DMS114 treated with DMSO at 0.1 percent for 48 hours (cell line): ENCODE results near the gene NBPF4.
"Not testable (repeated sequence)": the region's sequence is repeated elsewhere in the genome, so short reads cannot be mapped to it uniquely, and the experiment has no call there.

Experiments
- DNase-seq: peaks from one replicate; lab custom pipeline; 2025; ENCODE audit not compliant: unreplicated experiment; lab: John Stamatoyannopoulos, UW

NBPF4 gene

DNA sequence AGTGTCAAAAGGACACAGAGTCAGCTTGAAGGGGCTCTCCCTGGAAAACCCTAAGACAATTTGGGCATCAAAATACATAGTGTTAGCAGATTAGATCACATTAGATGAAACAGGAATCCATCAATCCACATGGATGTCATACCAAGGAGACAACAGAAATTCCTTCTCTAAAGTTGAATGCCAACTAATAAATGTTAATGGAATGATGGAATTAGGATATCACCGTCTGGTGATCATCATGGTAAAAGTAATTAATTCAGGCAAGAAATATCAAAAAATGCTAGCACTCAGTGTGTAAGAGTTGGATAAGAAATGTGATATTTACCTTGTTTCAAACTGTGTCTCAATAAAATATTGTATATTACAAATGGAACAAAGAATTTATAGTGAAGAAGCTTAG is 32.9 kb downstream of the NBPF4 start:
- no peak for DNase-seq

DNA sequence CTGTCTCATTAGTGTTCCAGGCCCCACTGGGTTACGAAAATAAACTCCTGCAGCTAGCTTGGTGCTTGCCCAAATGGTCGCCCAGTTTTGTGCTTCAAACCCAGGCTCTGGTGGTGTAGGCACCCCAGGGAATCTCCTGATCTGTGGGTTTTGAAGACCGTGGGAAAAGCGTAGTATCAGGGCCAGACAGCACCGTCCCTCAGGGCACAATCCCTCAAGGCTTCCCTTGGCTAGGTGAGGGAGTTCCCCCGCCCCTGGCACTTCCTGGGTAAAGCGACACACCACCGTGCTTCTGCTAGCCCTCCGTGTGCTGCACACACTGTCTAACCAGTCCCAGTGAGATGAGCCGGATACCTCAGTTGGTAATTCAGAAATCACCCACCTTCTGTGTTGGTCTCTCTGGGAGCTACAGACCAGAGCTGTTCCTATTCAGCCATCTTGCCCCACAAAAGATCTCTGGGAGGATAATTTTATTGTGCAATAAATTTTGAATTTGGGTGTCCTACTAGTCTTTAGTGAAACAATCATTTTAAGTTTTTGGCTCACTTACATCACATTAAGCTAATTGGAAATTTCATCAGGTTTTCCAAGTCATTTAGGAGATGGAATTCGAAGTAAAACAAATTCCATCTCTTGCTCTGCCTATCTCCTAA is 34.3 kb downstream of the NBPF4 start:
- DNase-seq = no peak

DNA sequence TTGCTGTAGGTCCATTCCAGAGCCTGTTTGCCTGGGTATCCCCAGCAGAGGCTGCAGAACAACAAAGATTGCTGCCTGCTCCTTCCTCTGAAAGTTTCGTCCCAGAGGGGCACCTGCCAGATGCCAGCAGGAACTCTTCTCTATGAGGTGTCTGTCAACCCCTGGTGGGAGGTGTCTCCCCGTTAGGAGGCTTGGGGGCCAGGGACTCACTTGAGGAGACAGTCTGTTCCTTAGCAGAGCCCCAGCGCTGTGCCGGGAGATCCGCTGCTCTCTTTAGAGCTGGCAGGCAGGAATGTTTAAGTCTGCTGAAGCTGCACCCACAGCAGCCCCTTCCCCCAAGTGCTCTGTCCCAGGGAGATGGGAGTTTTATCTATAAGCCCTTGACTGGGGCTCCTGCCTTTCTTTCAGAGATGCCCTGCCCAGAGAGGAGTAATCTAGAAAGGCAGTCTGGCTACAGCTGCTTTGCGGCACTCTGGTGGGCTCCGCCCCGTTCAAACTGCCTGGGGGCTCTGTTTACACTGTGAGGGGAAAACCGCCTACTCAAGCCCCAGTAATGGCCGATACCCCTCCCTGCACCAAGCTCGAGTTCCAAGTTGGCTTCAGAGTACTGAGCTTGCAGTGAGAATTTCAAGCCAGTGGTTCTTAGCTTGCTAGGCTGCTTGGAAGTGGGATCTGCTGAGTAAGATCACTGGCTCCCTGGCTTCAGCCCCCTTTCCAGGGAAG is 35.0 kb downstream of the NBPF4 start:
- DNase-seq = no peak

DNA sequence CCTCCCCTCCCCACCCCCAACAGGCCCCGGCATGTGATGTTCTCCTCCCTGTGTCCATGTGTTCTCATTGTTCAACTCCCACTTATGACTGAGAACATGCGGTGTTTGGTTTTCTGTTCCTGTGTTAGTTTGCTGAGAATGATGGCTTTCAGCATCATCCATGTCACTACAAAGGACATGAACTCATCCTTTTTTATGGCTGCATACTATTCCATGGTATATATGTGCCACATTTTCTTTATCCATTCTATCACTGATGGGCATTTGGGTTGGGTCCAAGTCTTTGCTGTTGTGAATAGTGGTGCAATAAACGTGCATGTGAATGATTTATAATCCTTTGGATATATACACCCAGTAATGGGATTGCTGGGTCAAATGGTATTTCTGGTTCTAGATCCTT is 40.3 kb downstream of the NBPF4 start:
- not testable (repeated sequence) for DNase-seq

DNA sequence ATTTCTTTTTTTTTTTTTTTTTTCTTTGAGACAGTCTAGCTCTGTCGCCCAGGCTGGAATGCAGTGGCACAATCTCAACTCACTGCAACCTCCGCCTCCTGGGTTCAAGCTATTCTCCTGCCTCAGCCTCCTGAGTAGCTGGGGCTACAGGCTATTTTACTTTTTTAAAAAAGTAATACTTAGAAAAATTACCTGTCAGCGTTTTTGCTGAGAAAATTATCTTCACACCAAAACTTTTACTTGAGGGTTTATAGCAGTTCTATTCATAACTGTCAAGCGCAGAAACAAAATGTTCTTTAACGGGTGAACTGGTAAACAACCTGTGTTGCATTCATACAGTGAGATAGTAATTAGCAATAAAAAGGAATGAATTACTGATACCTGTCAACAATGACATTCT is 42.2 kb downstream of the NBPF4 start:
- no peak for DNase-seq

DNA sequence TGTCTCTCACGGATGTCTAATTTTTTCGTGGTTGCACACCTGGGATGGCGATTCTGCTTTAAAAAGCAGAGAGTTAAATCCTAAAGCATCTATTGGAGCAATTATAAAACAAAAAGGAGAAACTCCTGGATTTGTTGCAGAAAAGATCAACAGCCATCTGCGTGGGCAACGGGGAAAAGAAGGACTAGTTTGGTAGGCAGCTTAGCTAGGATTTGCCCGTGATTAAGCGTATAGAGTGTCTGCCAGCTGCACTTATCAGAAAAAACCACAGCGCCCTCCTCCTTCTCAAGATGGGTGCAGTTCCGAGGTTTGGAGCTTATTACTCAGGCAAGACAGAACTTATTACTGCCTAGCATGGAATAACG is 43.2 kb downstream of the NBPF4 start:
- peak; percentile 45 for DNase-seq

DNA sequence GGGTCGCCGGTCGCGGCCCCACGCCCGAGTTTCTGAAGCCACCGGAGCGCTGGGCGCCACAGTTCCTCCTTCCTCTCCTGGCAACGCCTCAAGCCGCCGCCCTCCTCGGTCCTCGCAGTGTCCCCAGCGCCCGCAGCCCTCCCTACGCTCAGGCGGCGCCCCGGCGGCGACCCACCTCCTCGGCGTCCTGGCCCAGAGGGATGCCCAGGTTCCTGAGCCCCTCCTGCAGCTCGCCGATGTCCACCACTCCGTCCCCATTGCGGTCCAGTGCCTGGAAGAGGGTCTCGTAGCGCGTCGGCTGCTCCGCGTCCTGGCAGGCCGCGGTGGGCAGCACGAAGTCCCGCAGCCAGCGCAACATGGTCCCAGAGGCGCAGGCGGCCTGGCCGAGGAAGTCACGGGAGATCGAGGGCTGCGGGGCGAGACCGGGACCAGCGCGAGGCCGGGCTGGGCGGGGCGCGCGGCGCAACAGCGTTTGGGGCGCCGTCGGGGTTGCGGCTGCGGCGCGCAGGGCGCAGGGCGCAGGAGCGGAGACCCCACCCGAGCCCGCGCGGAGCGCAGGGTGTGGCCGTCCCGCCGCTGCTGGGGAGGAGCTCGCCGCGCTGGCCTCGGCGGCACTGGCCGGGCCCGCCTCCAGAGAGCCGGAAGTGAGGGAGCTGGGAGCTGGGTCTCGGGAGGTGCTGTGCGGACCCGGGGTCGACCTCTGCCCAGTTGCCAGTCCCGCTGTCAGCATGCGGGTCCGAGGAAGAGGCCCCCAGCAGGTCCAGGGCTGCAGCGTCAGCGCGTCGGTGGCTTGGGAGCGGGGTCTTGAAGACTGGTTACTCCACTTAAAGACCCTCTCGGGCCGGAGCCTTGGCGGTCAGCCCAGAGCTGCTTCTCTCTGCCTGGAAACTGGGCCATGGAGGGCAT is 43.8 kb downstream of the NBPF4 start, which contains the start of gene SLC25A24:
TSS of gene SLC25A24 (minus strand) at position 563 of the 906 bp plus-strand sequence. CDS start at position 358, 205 bp downstream.
- DNase-seq = peak; percentile 71

DNA sequence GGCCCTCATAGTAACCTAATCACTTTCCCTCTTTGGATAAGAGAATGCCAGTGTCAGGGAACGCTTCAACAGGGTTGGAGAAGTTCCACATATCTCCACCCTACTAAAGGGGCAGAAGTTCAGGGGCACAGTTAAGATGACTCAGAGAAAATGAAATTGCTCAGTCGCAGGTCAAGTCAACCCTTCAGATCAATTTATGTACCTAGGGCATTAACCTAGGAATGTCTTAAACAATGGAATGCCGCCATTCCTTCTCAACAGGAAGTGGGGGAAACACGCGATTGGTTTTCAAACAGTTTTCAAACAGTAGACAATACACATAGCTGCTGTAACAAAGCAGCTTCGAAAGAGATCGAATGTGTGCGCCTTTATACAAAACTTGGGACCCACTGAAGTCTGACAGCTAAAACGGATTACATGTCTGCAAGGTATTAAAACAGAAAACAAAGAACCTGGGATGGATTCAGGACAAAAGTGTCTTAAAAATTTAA is 44.6 kb downstream of the NBPF4 start:
- no peak for DNase-seq

DNA sequence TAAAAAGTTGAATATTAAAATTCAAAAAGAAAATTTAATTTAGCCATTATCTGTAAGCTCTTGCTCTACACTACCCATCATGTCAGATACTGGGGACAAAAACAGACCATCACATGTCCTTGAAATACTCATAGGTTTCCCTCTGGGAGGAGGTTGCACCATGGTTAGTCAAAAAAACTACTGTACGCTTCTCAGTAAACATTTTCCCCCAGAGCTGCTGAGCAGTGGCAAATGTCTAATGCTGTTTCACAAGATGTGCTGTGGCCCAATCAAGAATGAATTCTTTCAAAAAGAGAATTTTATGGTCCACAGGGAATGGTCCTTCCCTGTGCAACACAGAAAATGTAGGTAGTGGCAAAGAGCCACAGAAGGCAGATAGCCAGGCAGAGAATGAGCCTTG is 49.8 kb downstream of the NBPF4 start:
- DNase-seq = no peak

DNA sequence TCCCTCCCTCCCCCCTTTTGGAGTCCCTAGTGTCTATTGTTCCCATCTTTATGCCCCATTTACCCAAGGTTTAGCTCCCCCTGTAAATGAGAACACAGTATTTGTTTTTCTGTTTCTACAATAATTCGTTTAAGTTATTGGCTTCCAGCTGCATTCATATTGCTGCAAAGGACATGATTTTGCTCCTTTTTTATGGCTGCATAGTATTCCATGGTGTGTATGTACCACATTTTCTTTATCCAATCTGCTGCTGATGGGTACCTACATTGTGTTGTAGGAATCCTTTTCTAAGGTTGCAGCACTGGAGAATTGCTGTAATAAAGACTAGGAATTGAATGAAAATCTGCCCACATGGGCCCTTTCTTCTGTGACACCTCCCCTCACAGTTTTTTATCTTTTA is 50.5 kb downstream of the NBPF4 start:
- no peak for DNase-seq

DNA sequence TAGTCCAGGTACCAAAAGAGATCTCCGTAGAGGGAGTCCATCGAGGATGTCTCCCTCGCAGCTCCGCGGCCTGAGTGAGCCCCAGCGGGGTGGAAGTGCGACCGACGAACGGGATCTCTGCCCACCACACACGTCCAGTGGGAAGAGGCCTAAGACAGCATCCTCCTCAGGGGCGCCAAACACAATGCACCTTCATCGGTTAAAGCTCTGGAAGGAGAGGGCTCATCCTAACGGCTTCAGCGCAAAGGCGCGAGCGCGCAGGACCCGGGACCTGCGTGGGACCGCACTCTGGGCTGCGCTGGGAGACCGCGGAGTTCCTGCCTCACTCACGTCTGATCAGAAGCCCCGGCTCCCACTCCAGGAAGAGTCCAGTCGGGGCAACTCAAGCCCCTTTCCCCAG is 51.3 kb downstream of the NBPF4 start:
- no peak for DNase-seq

DNA sequence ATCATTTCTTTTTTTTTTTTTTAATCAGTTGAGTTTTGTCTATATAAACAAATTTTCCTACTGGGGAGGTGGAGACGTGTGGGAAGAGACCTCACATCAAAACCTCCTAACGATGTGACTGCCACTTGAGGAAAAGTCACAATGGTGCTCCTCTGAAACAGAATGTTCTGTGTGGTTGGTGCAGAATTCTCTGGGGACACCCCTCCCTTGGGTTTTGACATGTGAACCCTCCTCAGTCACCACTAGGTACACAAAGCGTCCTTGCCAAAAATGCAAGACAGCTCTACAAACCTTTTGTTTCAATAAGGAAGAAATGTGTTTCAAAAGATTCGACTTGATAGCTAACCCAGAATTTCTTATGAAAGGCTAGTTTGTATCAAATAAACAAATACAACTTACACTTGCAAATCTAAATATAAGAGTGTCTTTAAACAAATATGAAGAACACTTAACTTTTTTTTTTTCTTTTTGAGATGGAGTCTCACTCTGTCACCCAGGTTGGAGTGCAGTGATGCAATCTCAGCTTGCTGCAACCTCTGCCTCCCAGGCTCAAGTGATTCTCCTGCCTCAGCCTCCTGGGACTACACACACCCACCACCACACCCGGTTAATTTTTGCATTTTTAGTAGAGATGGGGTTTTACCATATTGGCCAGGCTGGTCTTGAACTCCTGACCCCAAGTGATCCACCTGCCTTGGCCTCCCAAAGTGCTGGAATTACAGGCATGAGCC is 53.0 kb downstream of the NBPF4 start:
- no peak for DNase-seq

DNA sequence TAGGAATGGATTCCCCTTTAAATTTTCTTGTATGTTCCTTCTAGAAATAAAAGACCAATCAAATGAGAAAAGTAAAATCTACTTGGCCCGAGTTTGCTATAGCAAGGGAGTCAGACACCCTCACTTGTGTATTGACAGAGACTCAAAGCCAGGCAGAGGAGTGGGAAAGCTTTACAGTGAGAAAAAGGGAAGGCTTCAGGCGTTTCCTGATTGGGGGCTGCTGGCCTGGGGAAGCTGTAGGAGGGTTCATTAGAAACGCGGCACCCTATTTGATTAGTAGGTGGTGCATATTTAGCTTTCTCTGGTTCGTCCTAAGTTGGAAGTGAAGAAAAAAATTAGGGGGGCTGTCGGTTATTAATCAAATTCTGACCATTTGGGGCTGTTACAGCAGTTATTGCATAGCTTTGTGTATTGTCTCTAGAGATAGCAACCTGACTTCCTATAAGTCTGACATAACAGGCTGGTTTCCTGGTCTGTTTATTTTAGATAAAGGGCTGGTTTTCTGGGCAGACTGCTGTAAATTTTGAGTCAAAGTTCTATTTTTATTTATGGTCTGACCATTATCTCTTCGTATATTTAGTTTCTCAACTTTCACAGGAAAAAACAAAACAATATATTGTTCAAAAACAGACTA is 53.8 kb downstream of the NBPF4 start:
- DNase-seq = no peak

DNA sequence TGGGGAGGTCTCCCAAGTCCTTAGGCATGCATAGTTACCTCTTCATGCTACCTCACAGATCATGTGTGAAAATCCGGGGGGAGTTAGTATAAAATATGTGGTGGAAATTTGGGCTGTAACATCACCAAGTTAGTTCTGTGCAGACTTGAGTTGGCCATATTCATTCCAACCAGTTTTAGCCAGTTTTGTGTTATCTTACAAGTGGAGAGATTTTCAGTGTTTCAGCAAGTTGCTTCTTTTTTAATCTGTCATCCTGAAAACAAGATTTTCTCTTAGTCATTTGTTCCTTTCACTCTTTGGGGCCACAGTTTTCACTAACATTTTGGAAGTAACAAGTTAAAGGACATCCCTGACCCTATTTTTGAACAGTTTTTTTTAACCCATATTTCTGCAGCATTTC is 55.1 kb downstream of the NBPF4 start:
- DNase-seq = no peak

DNA sequence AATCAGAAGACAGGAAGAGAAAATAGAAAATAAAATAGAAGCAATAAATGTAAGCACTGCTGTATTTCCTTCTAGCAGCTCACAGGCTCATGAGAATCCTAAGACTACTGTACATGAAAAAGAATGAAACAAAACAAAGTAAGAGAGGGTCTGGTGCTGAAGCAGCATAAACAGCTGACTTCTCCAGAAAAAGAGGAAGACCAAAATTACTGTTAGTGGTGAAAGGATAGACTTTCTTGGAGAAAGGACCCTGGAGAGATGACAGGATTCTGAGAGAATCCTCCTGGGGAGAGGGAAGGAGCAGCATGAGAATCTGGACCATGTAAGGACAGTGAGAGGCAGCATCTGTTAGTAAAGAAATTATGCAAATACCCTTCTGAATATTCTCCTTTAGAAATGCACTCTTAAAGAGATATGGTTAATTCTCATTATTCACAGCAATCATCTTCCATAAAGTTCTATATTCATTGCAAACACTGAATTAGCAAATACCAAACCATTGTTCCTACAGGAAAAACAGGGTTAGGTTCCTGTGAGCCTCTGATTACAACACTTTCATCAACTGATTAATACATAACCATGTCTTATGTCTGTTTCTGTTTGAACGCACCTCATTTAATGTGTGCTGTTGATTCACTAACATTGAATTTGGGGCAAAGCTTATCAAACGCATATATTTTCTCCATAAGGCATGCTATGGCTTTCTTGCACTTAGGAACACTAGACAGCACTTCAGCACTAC is 60.7 kb downstream of the NBPF4 start:
- DNase-seq = no peak

DNA sequence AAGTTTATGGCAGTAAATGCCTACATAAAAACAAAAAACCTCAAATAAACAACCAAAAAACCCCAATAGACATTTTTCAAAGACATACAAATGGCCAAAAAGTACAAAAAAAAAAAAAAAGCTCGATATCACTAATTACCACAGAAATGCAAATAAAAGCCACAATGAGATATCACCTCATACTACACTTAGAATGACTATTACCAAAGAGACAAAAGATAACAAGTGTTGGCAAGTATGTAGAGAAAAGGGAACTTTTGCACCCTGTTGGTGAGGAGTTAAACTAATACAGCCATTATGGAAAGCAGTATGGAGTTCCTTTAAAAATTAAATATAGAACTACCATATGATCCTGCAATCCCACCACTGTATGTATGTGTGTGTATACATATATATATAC is 64.9 kb downstream of the NBPF4 start:
- DNase-seq = no peak
